Activated effector memory CD4-positive, alpha-beta T cell treated with Interleukin-2 at 50 U/mL for 16 hours (primary cell): ENCODE data around the gene FLYWCH1.

Source experiments
- DNase-seq: peaks from one replicate; pipeline ENCODE4 v3.0.0-alpha.2; 2020

FLYWCH1 gene

DNA sequence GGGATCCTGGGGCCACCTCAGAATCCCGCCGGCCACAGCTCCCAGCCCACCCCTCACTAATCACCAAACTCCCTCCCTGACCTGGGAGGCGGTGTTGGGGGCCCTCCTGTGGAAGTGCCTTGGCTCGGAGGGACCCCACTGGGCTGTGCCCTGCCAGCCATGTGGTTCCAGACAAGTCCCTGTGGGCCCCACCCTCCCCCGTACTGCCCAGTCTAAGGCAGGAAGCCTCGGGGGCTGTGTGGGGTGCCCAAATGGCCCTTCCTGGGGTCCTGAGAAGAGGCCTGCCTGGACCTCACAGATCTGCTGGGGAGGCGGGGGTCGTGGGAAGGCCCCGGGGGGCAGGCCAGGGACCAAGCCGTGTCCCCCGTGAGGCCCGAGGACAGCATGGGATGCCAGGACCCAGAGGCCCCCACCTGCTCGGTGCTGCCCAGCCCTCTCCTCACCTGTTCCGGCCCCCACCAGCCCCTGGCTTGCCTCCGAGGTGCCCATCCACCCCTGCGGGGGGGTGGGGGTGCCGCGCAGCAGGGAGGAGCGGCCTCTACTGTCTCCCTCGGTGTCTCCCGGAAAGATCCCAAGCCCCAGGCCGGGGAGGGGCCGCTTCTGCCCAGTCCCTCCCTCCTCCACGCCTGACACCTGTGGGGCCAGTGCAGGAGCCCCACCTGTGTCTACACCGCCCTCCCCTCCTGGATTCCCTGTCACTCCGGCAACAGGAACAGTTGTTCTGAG lies 43.1 kb downstream of the FLYWCH1 start:
- no peak for DNase-seq

DNA sequence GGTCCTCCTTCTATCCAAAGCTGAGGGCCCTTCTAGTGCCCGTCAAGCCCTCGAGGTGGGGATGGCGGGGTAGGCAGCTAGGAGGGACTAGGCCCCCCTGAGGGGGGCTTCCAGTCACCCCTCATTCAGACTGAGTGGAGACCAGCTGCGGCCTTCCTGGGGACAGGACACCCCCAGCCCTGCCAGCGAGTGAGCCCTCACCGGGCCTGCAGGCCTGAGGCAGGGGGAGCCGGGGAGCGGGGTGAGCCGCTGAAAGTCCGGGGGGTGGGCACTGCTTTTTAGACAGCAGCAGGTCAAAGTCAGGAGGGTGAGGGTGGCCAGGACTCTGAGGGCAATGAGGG lies 43.7 kb downstream of the FLYWCH1 start:
- no peak for DNase-seq

DNA sequence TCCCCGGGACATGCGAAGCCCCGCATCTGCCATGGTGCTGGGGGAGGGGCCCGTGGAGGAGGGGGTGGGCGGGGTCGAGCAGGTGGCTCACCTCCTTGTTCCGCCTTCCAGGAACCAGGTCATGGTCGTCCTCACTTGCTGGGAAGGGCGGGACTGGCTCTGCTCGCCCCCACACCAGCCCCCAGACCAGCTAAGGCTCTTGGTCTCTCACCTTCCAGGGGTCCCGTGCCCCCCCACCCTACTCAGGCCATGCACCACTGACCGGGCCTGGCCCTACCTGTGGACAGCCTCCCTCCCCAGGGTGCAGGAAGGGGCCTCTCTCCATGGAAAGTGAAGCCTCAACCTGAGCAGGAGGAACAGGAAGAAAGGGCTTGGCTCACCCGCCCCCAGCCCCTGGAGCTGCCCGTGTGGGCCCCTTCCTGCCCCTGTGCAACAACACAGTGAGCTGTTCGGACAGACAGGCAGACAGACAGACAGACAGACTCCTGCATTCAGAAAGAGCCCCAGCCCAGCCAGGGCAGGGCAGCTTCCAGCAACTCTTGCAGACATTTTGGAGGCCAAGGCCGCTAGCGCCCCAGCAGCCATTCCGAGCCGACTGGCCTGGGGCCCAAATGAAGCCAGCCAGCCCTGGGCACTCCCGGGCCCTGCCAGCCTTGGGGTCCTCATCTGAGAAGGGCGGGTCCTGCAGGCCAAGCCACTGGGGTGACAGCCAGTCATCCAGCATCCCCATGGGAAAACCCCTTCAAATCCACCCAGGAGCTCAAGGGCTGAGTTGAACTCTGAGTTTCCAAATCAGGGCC lies 44.2 kb downstream of the FLYWCH1 start:
- DNase-seq, result no peak

DNA sequence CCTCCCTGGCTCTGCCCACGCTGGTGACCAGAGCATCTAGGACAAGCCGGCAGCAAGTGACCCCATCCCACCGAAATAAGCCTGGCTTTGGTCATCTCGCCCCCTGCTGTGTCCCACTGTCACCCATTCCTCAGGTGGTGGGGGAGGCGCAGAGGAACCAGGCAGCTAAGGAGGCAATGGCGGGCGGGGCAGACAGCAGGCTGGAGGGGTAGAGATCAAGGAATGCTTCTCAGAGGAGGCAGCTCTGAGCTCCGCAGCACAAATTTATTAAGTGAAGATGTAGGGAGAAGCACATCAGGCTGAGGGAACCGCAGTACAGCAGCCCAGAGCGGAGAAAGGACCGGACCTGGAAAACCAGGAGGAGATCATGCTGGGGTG lies 44.8 kb downstream of the FLYWCH1 start:
- DNase-seq, result no peak

DNA sequence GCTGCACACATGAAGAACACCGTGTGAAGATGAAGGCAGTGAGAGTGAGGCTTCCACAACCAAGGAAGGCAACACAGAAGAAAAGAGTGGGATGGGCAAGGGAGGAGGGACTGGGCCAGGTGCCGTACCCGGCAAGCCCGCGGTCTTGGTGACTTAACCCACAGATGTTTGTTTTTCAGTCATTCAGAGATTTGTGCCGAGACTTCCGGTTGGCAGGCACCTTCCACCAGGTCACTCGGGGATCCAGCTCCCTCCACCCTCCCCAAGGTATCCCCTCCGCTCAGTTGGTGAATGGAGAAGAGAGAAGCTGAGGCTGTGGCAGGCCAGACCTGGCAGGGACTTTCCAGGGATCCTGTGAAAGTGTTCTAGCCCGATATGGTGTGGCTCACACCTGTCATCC lies 47.5 kb downstream of the FLYWCH1 start:
- DNase-seq, result no peak

DNA sequence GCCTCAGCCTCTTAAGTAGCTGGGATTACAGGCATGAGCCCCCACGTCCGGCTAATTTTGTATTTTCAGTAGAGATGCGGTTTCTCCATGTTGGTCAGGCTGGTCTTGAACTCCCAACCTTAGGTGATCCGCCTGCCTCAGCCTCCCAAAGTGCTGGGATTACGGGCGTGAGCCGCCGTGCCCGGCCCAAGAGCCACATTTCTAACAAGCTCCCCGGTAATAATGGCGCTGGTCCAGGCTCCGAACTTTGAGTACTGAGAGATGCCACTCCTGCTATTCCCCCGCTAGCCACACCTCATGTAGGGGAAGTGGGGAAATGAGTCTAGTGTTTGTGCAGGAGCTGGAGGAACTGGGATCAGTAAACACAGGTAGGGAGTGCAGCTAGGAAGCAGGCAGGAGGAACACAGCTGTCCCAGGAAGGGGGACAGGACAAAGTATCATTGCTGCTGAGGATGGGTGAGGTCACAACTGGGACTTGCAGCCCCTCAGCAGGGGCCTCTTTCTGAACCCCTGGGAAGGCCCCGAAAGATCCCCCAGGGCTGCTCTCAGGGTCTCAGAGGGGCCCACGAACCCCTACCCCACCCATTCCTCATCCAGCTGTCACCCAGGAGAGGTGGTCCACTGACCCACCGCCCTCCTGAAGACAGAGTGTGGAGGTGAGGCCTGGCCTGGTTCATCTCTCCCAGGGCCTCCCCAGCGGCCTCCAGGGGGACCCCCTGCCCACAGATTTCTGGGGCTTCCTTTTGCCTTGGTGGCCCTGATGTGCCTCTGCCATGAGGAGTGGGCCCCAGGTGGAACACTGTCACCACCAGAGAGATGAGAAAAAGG lies 48.7 kb downstream of the FLYWCH1 start:
- DNase-seq, result no peak

DNA sequence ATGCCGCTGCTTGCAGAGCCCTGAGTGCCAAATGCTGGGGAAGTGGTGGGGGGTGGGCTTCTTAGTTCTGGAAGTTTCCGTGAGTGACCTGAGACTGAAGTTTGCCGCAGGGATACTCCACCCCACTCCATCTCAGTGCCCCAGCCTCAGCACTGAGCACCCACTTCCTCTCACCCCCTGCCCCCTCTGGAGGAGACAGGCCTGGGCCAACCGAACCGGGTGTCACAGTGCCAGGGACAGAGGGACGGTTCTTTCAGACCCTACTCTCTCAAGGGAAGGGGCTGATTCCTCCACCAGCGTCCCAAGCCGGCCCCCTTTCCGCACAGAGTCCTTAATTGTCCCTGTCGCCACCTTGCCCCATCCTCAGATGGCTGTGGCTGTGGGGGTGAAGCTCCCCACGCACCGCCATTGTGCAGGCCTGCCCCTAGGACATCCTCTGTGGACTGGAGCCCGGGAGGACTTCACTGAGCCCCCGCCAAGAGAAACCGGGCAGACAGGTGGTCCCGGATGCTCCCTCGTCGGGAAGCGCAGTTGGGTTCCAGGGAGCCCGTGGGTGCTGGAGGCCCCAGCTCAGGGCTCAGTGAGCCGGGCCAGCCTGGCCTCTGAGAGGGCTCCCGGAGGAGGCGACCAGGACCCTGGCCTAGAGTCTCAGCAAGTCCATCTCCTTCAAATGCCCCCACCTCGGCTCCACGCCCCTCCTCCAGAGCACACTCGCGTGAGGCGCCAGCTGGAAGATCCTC lies 50.8 kb downstream of the FLYWCH1 start:
- DNase-seq, result no peak

DNA sequence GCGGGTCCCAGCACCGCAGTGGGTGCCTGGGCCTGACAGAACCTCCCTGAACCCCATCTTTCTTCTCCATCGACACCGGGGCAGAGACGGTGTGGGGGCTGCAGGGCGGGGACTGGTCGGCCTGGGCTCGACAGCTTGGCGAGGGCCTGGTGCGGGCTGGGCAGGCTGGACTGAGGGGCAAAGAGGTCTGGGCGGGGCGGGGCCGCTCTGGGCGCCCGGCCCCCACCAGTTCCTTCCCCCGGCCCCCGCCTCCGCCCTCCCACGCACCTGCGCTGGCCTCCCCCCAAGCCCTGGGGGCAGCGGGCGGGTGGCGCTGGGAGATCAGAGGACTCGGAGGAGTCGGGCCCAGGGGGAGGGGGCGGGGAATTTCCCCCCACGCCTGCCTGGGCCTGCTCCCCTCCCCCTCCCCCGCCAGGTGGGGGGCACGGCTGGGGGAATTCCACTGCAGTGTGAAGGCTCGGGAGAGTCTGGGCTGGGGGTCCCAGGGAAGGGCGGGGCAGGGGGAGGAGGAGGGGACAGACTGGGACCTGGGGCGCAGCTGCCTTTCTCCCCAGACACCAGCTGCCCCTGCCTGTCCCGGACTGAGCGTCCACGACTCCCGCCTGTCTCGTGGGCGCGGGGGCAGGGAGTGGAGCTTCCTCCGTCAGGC lies 51.5 kb downstream of the FLYWCH1 start:
- DNase-seq, result no peak

DNA sequence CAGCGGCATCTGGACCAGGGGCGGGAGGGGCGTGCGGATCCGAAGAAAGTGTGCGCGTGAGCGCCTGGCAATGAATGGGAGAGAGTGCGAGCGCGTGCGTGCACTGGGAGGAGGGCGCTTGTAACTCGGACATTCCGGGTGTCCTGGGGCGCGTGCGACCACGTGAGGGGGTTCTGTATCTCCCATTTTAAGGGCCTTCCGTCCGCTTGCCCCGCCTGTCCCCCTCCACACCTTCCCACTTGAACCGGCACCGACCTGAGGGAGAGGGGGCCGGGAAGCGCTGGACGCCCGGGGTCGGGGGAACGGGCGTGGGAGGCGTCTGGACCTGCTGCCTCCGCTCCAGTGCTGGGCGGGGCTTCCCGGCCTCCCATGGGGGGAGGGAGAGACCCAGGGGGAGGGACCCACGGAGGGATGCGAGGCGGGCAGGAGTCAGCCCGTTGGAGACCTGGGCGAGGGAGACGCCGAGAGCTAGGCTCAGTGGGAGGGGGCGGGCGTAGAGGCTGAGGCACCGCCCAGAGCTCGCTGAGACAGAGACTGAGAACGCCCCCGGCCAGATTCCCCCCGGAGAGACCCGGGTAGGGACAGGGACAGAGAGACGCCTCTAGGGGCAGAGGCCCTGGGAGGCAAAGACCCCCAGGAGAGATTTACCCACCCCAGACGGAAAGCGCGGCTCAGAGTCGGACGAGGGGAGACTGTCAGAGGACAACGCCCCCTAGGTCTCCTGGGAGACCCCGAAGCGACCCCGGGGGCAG lies 52.2 kb downstream of the FLYWCH1 start, which contains the start of gene KREMEN2:
TSS of gene KREMEN2 (plus strand) at position 553 of the 752 bp plus-strand sequence. CDS start 246 bp downstream, outside the sequence.
- DNase-seq, result no peak

DNA sequence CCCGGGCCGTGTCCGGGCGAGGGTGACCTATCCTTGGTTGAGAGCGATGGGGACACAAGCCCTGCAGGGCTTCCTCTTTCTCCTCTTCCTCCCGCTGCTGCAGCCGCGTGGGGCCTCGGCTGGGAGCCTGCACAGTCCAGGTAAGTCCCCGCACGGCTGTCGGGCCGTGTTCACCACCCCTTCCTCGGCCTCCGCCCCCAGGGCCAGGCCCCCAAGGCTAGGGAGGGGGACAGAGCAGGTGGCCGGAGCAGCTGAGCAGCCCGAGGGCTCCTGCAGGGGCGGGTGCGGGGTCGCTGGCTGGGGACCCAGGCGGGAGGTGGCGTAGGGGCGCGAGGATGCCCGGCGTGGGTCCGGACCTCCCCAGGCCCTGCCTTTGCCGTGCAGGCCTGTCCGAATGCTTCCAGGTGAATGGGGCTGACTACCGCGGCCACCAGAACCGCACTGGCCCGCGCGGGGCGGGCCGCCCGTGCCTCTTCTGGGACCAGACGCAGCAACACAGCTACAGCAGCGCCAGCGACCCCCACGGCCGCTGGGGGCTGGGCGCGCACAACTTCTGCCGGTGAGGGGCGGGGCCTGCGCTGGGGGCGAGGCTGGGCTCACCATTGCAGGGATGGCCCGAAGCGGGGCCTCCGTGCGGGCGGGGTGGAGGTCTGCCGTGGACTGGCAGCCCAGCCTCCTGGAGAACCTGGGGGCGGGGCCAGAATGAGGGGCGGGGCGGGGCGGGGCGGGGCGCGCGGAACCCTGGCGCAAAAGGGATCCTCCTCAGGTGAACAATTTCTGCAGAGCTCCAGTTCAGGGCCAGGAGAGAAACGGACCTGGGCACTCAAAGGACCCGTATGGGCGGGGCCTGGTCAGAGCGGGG lies 53.0 kb downstream of the FLYWCH1 start:
- DNase-seq, result peak; percentile 39

DNA sequence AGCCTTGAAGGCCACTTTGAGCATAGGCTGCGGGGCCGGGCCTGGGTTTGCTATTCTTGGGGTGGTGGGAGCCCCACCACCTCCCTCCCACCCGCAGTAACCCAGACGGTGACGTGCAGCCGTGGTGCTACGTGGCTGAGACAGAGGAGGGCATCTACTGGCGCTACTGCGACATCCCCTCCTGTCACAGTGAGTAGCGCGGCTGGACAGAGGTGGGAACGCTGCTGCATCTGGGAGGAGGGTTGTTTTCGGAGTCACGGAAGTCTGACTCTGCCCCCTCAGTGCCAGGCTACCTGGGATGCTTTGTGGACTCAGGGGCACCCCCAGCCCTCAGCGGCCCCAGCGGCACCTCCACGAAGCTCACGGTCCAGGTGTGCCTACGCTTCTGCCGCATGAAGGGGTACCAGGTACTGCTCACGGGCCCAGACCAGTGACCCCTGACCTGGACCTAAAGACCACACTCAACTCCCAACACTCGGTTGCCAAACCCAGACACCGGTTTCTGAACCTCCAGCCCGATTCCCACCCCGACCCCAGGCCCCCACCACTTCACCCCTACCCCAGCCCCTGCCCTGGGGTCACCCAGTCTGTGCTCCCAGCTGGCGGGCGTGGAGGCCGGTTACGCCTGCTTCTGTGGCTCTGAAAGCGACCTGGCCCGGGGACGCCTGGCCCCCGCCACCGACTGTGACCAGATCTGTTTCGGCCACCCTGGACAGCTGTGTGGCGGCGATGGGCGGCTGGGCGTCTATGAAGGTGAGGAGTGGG lies 54.5 kb downstream of the FLYWCH1 start:
- no peak for DNase-seq

DNA sequence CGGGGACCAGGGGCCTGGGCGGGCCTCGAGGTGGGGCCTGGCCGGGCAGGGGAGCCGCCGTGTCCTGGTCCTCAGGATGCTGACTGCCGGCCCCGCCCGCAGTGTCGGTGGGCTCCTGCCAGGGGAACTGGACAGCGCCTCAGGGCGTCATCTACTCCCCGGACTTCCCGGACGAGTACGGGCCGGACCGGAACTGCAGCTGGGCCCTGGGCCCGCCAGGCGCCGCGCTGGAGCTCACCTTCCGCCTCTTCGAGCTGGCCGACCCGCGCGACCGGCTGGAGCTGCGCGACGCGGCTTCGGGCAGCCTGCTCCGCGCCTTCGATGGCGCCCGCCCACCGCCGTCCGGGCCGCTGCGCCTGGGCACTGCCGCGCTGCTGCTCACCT lies 55.1 kb downstream of the FLYWCH1 start:
- DNase-seq, result no peak

DNA sequence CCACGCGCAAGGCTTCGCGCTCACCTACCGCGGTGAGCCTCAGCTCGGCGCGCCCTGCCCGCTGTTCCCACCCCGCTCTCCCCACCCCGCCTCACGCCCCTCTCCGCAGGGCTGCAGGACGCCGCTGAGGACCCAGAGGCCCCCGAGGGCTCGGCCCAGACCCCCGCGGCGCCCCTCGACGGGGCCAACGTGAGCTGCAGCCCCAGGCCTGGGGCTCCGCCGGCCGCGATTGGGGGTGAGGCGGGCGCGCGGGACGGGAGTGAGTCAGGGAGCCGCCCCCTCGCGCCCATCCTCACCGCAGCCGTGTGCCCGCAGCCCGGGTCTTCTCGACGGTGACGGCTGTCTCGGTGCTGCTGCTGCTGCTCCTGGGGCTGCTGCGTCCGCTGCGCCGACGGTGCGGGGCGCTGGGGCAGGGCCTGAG lies 55.5 kb downstream of the FLYWCH1 start:
- no peak for DNase-seq

DNA sequence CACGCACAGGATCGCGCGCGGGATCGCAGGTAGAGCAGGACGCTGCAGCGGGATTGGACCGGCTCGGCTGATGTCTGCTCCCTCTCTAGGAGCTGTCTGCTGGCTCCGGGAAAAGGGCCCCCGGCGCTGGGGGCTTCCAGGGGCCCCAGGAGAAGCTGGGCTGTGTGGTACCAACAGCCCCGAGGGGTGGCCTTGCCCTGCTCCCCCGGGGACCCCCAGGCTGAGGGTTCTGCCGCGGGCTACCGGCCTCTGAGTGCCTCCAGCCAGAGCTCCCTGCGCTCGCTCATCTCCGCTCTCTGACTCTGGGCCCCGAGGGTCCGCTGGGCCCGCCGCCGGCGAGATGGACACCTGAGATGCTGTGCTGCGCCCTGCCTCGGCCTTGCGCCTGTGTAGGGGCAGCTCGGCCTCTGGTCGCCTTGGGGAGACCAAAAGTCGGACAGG lies 56.0 kb downstream of the FLYWCH1 start:
- DNase-seq, result no peak

DNA sequence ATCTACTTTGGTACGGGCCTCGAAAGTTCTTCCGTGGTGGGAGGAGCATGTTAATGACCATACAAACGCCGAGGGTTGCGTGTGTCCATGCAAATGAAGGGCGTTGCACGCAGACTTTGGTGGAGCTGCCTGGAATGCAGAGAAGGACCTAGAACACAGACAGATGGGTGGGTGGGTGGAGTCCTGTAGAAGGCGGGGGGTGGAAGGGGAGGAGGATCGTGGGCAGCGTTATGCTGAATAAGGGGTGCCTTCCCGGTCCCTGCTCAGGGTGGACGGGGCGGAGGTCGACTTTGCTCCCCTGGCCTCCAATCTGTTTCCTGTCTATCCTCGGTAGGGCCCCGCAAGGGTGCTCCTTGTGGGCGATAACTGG lies 56.6 kb downstream of the FLYWCH1 start:
- no peak for DNase-seq

DNA sequence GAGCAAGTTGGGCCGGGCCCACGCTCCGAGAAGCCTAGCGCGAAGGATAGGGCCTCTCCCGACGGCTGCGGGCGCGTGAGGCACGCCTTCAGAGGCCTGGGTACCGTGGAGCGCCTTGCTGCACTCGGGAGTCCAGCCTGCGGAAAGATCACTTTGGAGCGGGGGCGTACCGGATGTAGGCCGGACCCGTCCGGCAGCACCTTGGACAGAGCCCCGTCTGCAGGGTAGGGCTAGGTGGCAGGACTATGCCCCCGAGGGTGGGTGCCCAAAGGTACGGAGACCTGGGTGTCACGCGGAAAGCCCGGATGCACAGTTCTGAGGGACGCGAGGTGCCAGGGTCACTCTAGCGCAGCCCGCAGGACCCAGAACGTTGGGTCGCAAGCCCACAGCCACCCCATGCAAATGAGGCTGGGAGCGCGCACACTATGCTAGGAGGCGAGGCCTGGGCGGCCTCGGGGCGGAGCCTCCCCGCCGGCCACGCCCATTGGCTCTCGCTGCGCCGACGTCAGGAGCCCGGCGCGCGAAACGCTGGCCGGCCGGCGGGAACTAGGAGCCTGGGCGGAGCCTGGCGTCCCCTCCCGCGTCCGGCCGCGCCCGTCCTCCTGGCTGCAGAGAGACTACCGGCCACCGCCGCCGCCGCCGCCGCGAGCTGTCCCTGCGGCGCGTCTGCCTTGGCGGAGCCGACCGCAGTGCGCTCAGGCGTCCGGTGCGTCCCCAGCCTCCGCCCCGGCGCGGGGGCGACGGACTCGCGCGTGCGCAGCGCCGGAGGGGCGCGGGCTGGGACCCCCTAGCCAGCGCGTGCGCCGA lies 57.2 kb downstream of the FLYWCH1 start, which contains the start of gene PAQR4:
TSS of gene PAQR4 (plus strand) at position 611 of the 807 bp plus-strand sequence. CDS start 327 bp downstream, outside the sequence.
- DNase-seq, result peak; percentile 69

DNA sequence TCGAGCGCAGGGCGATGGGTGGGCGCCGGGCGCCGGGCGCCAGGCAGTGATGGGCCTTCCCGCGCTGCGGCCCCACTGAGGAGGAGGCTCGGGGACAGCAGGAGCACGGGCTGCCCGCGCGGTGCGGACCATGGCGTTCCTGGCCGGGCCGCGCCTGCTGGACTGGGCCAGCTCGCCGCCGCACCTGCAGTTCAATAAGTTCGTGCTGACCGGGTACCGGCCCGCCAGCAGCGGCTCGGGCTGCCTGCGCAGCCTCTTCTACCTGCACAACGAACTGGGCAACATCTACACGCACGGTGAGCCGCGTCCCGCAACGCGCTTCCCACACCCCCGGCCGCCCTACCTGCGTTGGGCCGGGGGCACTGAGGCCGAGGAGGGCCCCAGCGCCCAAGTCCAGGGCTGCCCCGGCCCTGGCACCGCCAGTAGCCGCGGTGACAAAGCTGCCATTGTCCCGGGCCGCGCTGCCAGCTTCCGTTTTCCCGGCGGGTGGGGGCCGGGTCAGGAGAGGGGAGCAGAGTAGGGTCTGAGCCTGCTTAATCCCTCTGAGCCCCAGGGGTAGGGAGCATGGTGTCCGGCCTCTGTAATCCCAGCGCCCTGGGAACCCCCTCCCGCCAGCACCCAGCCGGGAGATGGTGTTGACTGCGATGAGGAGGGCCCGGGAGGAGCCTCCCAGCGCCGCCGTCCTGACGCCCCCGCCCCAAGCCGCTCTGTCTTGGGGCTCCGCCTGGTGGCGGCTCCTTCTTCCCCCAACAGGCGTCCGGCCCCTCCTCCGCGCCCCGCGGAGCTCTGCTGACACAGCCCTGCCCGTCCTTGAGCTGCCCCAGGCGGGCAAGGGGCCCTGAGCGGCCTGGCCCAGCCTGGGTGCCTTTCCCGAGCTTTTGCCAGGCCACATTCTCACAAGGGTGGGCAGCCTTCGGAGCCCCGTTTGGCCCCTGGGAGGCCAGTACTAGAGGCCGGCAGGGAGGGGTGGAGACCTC lies 58.1 kb downstream of the FLYWCH1 start:
- DNase-seq, result peak; percentile 46
